NCI-H748 (cell line): ENCODE data around the gene GON4L.
"Not testable (repeated sequence)": the region's sequence is repeated elsewhere in the genome, so short reads cannot be mapped to it uniquely, and the experiment has no call there.

Experiments used
- DNase-seq: peaks from one replicate; lab custom pipeline; 2025; ENCODE audit not compliant: unreplicated experiment; lab: John Stamatoyannopoulos, UW

The GON4L gene

GRCh38 chr1:155759966-155760630, 96.9 kb downstream of the GON4L start:
- no peak for DNase-seq

- DNase-seq: not testable (repeated sequence)
Measured at GRCh38 chr1:155759017-155759416, 98.0 kb downstream of the GON4L start.

GRCh38 chr1:155748141-155748540, 108.9 kb downstream of the GON4L start:
- DNase-seq: not testable (repeated sequence)

- not testable (repeated sequence) for DNase-seq
Measured at GRCh38 chr1:155747586-155747985, 109.4 kb downstream of the GON4L start.

- DNase-seq: peak; percentile 98
Measured at GRCh38 chr1:155745284-155746228, 111.5 kb downstream of the GON4L start.

- DNase-seq: no peak
Measured at GRCh38 chr1:155744711-155745283, 112.2 kb downstream of the GON4L start.

GRCh38 chr1:155741908-155742307, 115.1 kb downstream of the GON4L start:
- DNase-seq: no peak

- DNase-seq: no peak
Measured at GRCh38 chr1:155740995-155741394, 116.0 kb downstream of the GON4L start.

- peak; percentile 61 for DNase-seq
Measured at GRCh38 chr1:155729031-155729898, 127.7 kb downstream of the GON4L start.

- DNase-seq: no peak
Measured at GRCh38 chr1:155725142-155725541, 131.9 kb downstream of the GON4L start.

- no peak for DNase-seq
Measured at GRCh38 chr1:155719703-155720102, 137.3 kb downstream of the GON4L start.

GRCh38 chr1:155718524-155719115, 138.4 kb downstream of the GON4L start:
- DNase-seq: not testable (repeated sequence)

GRCh38 chr1:155717041-155717440, 140.0 kb downstream of the GON4L start:
- DNase-seq: no peak

- no peak for DNase-seq
Measured at GRCh38 chr1:155715777-155716176, 141.2 kb downstream of the GON4L start.

- not testable (repeated sequence) for DNase-seq
Measured at GRCh38 chr1:155715056-155715455, 142.0 kb downstream of the GON4L start.

- no peak for DNase-seq
Measured at GRCh38 chr1:155713075-155713474, 143.9 kb downstream of the GON4L start.

- not testable (repeated sequence) for DNase-seq
Measured at GRCh38 chr1:155712636-155713035, 144.4 kb downstream of the GON4L start.

- DNase-seq: not testable (repeated sequence)
Measured at GRCh38 chr1:155711457-155711856, 145.6 kb downstream of the GON4L start.

GRCh38 chr1:155709391-155709790, 147.6 kb downstream of the GON4L start:
- no peak for DNase-seq

GRCh38 chr1:155706139-155706538, 150.9 kb downstream of the GON4L start:
- no peak for DNase-seq
